GM20431 (cell line): Measurements from ENCODE around the gene MRPL37.
"Not testable (repeated sequence)": the region's sequence is repeated elsewhere in the genome, so short reads cannot be mapped to it uniquely, and the experiment has no call there.

Source experiments
- in situ Hi-C: fragments of 300-500 bp; cut with MseI, MboI; formaldehyde crosslinking; loops from one replicate; pipeline ENCODE4 v1.15.0; 2020; ENCODE audit warnings: low sequenced_read_pairs; ENCODE audit not compliant: unreplicated experiment

MRPL37 gene

GRCh38 chr1:54171606-54172005, 28.4 kb upstream of the MRPL37 start:
- in situ Hi-C loops: no loop called here

- in situ Hi-C loops: no loop called here
Observed at GRCh38 chr1:54172614-54173599, 27.1 kb upstream of the MRPL37 start.

GRCh38 chr1:54173681-54174080, 26.3 kb upstream of the MRPL37 start:
- in situ Hi-C loops: no loop called here

- in situ Hi-C loops: no loop called here
Observed at GRCh38 chr1:54174106-54174505, 25.9 kb upstream of the MRPL37 start.

- in situ Hi-C loops: no loop called here
Observed at GRCh38 chr1:54176621-54177327, 23.2 kb upstream of the MRPL37 start.

- in situ Hi-C loops: no loop called here
Observed at GRCh38 chr1:54177726-54178125, 22.2 kb upstream of the MRPL37 start.

GRCh38 chr1:54178296-54179070, 21.5 kb upstream of the MRPL37 start:
- in situ Hi-C loops: no loop called here

- in situ Hi-C loops: no loop called here
Observed at GRCh38 chr1:54180701-54181360, 19.1 kb upstream of the MRPL37 start.

GRCh38 chr1:54186056-54186455, 13.9 kb upstream of the MRPL37 start:
- in situ Hi-C loops: no loop called here

GRCh38 chr1:54188291-54188690, 11.7 kb upstream of the MRPL37 start:
- in situ Hi-C loops: no loop called here

- in situ Hi-C loops: no loop called here
Observed at GRCh38 chr1:54190526-54190925, 9.4 kb upstream of the MRPL37 start.

GRCh38 chr1:54191525-54191924, 8.4 kb upstream of the MRPL37 start:
- in situ Hi-C loops: no loop called here

- in situ Hi-C loops: no loop called here
Observed at GRCh38 chr1:54193453-54193852, 6.5 kb upstream of the MRPL37 start.

GRCh38 chr1:54199151-54199764, 709 bp upstream of the MRPL37 start:
- in situ Hi-C loops: no loop called here

- in situ Hi-C loops: no loop called here
Observed at GRCh38 chr1:54200519-54200997, 591 bp downstream of the MRPL37 start.

GRCh38 chr1:54204199-54204598, 4.2 kb downstream of the MRPL37 start:
- in situ Hi-C loops: no loop called here

- in situ Hi-C loops: no loop called here
Observed at GRCh38 chr1:54207287-54207686, 7.3 kb downstream of the MRPL37 start.

- in situ Hi-C loops: not testable (repeated sequence)
Observed at GRCh38 chr1:54207896-54208295, 7.9 kb downstream of the MRPL37 start.

- in situ Hi-C loops: no loop called here
Observed at GRCh38 chr1:54212872-54213271, 12.9 kb downstream of the MRPL37 start.
